ENCODE data around the gene CLGN.
"Not testable (repeated sequence)": the region's sequence is repeated elsewhere in the genome, so short reads cannot be mapped to it uniquely, and the experiment has no call there.

Gene CLGN

DNA sequence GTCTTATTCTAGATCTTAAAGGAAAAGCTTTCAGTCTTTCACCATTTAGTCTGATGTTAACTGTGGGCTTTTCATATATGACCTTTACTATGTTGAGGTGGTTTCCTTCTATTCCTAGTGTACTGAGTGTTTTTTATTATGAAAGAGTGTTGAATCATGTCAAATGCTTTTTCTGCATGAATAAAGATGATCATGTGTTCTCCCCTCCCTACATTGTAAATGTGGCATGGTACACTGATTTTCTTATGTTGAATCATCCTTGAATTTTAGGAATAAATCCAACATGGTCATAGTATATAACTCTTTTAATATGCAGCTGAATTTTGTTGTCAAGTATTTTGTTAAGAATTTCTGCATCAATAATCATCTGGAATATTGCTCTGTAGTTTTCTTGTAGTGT lies 4.3 kb downstream of the CLGN start:
- DNase-seq (ENCODE audit: low read depth) = peak; percentile 10
- TF ChIP-seq, protein P1, sequence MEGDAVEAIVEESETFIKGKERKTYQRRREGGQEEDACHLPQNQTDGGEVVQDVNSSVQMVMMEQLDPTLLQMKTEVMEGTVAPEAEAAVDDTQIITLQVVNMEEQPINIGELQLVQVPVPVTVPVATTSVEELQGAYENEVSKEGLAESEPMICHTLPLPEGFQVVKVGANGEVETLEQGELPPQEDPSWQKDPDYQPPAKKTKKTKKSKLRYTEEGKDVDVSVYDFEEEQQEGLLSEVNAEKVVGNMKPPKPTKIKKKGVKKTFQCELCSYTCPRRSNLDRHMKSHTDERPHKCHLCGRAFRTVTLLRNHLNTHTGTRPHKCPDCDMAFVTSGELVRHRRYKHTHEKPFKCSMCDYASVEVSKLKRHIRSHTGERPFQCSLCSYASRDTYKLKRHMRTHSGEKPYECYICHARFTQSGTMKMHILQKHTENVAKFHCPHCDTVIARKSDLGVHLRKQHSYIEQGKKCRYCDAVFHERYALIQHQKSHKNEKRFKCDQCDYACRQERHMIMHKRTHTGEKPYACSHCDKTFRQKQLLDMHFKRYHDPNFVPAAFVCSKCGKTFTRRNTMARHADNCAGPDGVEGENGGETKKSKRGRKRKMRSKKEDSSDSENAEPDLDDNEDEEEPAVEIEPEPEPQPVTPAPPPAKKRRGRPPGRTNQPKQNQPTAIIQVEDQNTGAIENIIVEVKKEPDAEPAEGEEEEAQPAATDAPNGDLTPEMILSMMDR (conservative IDR thresholded peaks at IDR 0.05; ENCODE audit: low read depth, low read length) = no peak
- H3K4me3 ChIP-seq (ENCODE audit: low read length) = no peak overlapping the region

DNA sequence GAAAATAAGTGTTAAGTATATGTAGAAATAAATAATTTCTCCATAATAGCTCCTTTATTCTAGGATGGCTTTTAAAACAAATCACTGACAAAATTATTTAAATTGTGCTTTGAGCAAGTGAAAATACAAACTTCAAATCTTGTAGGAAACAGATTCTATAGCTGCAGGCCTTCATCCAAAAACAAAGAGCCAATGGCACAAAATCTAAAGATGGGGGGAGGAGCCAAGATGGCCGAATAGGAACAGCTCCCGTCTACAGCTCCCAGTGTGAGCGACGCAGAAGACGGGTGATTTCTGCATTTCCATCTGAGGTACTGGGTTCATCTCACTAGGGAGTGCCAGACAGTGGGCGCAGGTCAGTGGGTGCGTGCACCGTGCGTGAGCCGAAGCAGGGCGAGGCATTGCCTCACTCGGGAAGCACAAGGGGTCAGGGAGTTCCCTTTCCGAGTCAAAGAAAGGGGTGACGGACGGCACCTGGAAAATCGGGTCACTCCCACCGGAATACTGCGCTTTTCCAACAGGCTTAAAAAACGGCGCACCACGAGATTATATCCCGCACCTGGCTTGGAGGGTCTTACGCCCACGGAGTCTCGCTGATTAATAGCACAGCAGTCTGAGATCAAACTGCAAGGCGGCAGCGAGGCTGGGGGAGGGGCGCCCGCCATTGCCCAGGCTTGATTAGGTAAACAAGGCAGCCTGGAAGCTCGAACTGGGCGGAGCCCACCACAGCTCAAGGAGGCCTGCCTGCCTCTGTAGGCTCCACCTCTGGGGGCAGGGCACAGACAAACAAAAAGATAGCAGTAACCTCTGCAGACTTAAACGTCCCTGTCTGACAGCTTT lies 14.1 kb downstream of the CLGN start:
- not testable (repeated sequence) for DNase-seq (ENCODE audit: low read depth); H3K4me3 ChIP-seq (ENCODE audit: low read length)

DNA sequence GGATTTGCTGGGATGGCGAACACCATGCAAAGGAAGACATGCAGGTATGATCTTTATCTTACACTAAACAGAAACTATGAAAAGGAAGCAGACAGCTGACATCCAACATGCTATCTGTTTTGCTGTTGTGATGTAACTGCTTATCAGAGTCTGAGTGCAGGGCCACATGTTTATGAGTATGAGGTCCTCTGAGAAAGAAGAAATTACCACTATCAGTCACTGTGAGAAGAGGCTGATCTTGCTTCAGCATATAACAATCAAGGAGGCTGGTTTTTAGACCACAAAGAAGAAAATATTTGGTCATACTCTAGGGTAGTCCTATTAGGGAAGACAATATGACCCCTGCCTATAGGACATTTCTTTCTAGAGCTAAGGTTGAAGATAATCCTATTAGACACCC lies 18.5 kb downstream of the CLGN start:
- TF ChIP-seq, protein P1 (conservative IDR thresholded peaks at IDR 0.05; ENCODE audit: low read depth, low read length) = no peak
- no peak for DNase-seq (ENCODE audit: low read depth)
- no peak overlapping the region for H3K4me3 ChIP-seq (ENCODE audit: low read length)

DNA sequence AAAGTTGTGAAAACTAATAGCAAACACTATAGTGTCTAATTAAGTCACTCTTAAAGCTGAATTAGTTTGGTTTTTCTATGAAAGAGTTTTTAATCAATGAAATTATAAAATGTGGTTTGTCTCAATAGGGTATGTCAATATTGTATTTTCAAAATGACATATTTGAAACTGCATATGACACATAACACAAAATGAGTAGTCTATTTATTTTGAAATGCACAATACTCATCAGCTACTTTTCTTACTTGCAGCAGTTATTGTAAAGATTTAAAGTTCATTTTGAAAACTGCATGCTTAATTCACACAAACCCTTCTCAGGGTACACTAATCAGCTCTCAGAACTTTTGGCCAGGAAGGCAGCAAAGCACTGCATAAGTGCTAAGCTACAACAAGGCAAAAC lies 21.2 kb downstream of the CLGN start:
- no peak overlapping the region for H3K4me3 ChIP-seq (ENCODE audit: low read length)
- TF ChIP-seq, protein P1 (conservative IDR thresholded peaks at IDR 0.05; ENCODE audit: low read depth, low read length) = no peak
- no peak for DNase-seq (ENCODE audit: low read depth)

DNA sequence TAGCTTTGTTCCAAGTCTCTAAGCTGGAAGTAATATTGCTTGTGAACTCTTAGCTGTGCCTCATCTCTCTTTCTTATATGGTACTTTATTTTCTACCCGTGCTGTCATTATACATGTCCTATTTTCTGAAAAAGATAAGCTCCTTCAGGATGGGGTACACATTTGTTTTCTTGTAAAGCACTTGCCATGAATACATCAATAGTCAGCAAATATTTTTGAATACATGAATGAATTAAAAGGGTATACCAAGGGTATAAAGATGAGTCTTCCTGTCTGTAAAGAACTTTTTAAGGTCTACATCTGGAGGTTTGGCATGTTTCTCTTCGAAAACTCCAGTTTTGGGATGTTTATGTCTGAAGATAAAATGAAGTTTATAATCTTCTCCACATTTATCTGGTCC lies 27.3 kb downstream of the CLGN start:
- H3K4me3 ChIP-seq (ENCODE audit: low read length) = no peak overlapping the region
- TF ChIP-seq, protein P1 (conservative IDR thresholded peaks at IDR 0.05; ENCODE audit: low read depth, low read length) = no peak
- no peak for DNase-seq (ENCODE audit: low read depth)

DNA sequence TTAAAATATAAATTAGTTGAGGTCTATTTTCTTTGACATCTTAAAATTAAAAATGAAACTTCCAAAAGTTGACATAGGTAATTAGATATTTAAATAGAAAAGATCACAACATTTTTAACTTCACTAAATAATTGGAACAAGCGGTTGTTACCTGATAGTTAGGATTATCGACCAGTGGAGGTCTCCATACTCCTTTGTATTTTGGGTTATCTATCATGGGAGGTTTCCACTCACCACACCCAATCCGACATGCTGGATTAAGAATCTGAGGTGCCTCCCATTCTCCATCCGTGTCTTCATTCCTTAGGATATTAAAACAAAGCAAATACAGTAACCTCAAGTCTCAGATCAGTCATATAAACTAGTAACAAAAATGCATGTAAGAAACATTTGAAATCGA lies 31.8 kb downstream of the CLGN start:
- H3K4me3 ChIP-seq (ENCODE audit: low read length) = no peak overlapping the region
- no peak for DNase-seq (ENCODE audit: low read depth)
- TF ChIP-seq, protein P1 (conservative IDR thresholded peaks at IDR 0.05; ENCODE audit: low read depth, low read length) = no peak

DNA sequence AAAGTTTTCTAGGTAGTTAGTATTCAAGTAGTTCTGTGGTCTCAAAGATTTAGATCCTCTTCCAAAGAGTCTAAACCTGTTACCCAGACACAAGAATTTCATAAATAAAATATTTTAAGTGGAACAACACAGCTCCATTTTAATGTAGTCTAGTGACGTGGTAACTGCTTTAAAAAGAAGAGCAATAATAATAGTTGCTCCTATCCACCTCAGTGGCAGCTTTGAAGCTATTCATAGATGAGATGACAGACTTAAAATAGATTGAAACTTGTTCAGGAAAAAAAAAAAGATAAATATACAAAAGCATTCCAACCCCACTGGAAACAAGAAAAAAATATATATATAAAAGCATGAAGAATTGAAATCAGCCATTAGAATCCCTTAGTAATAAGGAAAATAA lies 39.4 kb downstream of the CLGN start:
- H3K4me3 ChIP-seq (ENCODE audit: low read length) = no peak overlapping the region
- TF ChIP-seq, protein P1 (conservative IDR thresholded peaks at IDR 0.05; ENCODE audit: low read depth, low read length) = no peak

More for the DNA sequence above, 39.4 kb downstream of the CLGN start:
- no peak for DNase-seq (ENCODE audit: low read depth)
